Mucosa of descending colon (tissue), 3 donors: ENCODE results near the gene MED15. TPM values are rescaled to one million over a fixed set of nuclear protein-coding genes. Genes with fewer than 3 reads are reported as not detected.
"Not testable (repeated sequence)": the region's sequence is repeated elsewhere in the genome, so short reads cannot be mapped to it uniquely, and the experiment has no call there.

ENCODE experiments used
- ATAC-seq: fragments of 200-7000 bp; cut with Tn5 transposase; one replicate; pipeline ENCODE4 v1.9.1; 2020; ENCODE audit warnings: mild to moderate bottlenecking, moderate library complexity
- DNase-seq, 3 donors: peaks; one replicate each; pipeline ENCODE4 v3.0.0-alpha.2; 2020
- H3K36me3 ChIP-seq: fragments of 200-600 bp; one replicate; pipeline ENCODE4 v1.8.0; 2021; ENCODE audit warnings: low read depth, mild to moderate bottlenecking
- H3K4me1 ChIP-seq: fragments of 200-600 bp; one replicate; pipeline ENCODE4 v1.8.0; 2021; ENCODE audit warnings: low read depth, mild to moderate bottlenecking
- H3K4me3 ChIP-seq: fragments of 200-600 bp; one replicate; pipeline ENCODE4 v1.8.0; 2021; ENCODE audit warnings: mild to moderate bottlenecking
- H3K9me3 ChIP-seq: fragments of 200-600 bp; one replicate; pipeline ENCODE4 v1.8.0; 2021; ENCODE audit warnings: mild to moderate bottlenecking
- intact Hi-C, 2 donors: fragments of 100-400 bp; cut with DNase I in 1 of 2; cut with micrococcal nuclease in 1 of 2; formaldehyde crosslinking; loops; one replicate each; pipeline versions ENCODE4 v1.11.0 to v1.11.1; 2022; cut with DNase I, micrococcal nuclease
- total RNA-seq, 3 donors: library from RNA; stranded (reverse); fragmentation: NEBNext Ultra II Directional in 2 of 3; extraction: Animal tissue kit (Norgen Biotek cat#: 25700) in 2 of 3; gene quantifications; one replicate each; pipeline versions ENCODE4 v1.2.1 to v1.2.4, GENCODE V29; 2021 to 2023
- TF ChIP-seq, protein P1 (sequence below): fragments of 200-600 bp; IDR thresholded peaks from one replicate; pipeline ENCODE4 v1.8.0; 2022; ENCODE audit warnings: antibody characterized with exemption, mild to moderate bottlenecking
- donor health status: DM: no; HTN: no; CAD: no; lungs with moderate emphysema.
- donor health status: DM: no; HTN: no; CAD: no.
- donor health status: DM: no; HTN: yes; CAD: no.

Gene MED15
- total RNA-seq, 3 donors from 2014 or later = 99.9 to 125 (median 114) TPM

DNA sequence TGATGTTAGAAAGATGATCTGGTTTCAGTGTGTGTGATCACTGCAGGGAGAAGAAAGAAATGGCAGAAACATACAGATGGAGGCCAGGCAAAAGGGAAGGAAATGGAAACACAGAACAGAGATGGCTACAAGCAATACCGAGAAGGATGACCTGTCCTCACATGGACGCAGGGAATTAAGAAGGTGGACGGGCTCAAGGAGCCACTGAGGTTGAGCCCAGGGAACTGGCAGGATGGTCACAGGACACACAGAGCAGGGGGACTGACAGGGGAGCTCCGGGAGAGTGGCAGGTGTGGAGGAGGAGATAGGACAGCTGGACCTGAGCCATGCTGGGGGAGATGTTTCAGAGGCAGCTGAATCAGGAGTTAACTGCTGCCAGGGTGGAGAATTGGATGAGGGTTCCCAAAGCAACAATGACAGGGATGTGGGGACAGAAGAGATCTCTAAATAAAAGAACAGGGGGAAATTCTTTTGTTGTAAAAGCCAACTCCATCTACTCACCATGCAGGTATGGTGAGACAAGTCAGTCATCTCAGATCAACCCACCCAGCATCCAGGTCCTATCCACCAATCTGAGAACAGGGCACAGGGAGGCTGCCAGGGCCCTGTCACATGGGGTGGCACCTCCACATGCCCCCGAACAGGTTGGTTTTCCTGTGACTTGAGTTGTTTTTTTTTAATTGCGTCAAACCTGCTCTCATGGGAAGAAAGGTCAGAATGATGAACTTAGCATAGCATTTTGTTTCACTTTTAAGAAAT lies 38.1 kb upstream of the MED15 start:
- Histone ChIP-seq H3K4me3 (no peak overlapping the region), H3K36me3 (no peaks in the 10 kb centered on the region), H3K9me3 (no peaks in the 10 kb centered on the region), H3K4me1 (no peaks in the 10 kb centered on the region)
- intact Hi-C loops = no loop called here
- DNase-seq (no peak), ATAC-seq (no peak)
- TF ChIP-seq, protein P1, sequence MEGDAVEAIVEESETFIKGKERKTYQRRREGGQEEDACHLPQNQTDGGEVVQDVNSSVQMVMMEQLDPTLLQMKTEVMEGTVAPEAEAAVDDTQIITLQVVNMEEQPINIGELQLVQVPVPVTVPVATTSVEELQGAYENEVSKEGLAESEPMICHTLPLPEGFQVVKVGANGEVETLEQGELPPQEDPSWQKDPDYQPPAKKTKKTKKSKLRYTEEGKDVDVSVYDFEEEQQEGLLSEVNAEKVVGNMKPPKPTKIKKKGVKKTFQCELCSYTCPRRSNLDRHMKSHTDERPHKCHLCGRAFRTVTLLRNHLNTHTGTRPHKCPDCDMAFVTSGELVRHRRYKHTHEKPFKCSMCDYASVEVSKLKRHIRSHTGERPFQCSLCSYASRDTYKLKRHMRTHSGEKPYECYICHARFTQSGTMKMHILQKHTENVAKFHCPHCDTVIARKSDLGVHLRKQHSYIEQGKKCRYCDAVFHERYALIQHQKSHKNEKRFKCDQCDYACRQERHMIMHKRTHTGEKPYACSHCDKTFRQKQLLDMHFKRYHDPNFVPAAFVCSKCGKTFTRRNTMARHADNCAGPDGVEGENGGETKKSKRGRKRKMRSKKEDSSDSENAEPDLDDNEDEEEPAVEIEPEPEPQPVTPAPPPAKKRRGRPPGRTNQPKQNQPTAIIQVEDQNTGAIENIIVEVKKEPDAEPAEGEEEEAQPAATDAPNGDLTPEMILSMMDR = no peak

- H3K4me3 ChIP-seq, H3K36me3 ChIP-seq, H3K9me3 ChIP-seq, intact Hi-C loops, DNase-seq, H3K4me1 ChIP-seq, ATAC-seq: not testable (repeated sequence)
These were observed 36.9 kb upstream of the MED15 start for GRCh38 chr22:20470525-20470924.

- no peak for ATAC-seq
- intact Hi-C loops = no loop called here
- TF ChIP-seq, protein P1 = no peak
These were observed 36.1 kb upstream of the MED15 start for GRCh38 chr22:20471126-20471833.

DNA sequence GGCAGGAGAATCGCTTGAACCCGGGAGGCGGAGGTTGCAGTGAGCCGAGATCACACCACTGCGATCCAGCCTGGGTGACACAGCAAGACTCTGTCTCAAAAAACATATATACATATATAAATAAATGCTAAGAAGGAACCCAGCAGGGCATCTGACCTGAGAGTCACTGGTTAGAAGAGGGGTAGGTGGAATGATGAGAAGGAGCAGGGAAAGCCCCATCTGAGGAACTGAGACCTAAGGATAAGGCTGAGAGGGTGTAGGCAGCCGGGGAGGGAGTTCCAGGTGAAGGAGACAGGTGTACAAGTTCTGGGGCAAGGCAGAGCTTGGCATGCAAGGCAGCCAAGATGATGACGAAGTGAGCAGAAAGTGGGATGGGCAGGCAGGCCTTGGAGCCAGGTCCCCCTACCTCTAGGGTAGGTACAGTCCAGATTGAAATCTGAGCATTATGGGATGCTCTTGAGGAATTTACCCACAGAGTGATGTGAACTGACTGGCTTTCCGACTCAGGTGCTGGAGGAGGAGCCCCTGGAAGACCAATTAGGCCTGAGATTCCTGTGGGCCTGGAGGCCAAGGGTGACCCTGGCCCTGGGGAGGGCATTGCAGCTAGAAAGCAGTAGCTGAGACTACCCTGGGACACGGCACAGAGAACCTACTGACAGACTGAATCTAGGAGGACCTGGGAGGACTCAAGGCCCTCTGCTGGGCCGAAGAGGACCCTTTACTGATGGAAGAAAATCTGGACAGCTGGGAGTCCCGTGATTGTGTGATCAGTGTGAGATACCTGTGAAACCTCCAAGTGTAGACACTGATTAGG lies 34.6 kb upstream of the MED15 start:
- TF ChIP-seq, protein P1 = no peak
- DNase-seq = no peak
- H3K4me1 ChIP-seq = no peaks in the 10 kb centered on the region
- ATAC-seq = no peak
- no peaks in the 10 kb centered on the region for H3K36me3 ChIP-seq
- intact Hi-C loops = no loop called here
- no peak overlapping the region for H3K4me3 ChIP-seq
- H3K9me3 ChIP-seq = no peaks in the 10 kb centered on the region

More at GRCh38 chr22:20471126-20471833, 36.1 kb upstream of the MED15 start:
- Histone ChIP-seq H3K9me3 (no peaks in the 10 kb centered on the region), H3K4me1 (no peaks in the 10 kb centered on the region), H3K36me3 (no peaks in the 10 kb centered on the region), H3K4me3 (no peak overlapping the region)
- no peak for DNase-seq

DNA sequence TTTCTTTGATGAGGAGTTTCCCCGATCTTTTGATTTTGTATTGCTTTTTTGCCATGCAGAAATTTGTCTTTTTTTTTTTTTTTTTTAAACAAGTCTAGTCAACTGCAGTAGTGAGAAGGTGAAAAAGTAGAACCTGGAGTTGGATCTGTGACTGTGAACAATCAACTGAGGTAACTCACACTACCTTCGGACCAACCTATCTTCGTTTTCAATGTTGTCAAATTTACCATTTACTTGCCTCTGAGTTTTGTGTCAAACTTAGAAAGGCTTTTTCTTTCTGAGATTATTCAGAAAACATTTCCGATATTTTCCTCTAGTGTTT lies 32.3 kb upstream of the MED15 start:
- intact Hi-C loops = no loop called here
- Histone ChIP-seq H3K4me3 (no peak overlapping the region), H3K4me1 (no peaks in the 10 kb centered on the region), H3K9me3 (no peaks in the 10 kb centered on the region), H3K36me3 (no peaks in the 10 kb centered on the region)
- no peak for ATAC-seq
- TF ChIP-seq, protein P1 = no peak
- no peak for DNase-seq

DNA sequence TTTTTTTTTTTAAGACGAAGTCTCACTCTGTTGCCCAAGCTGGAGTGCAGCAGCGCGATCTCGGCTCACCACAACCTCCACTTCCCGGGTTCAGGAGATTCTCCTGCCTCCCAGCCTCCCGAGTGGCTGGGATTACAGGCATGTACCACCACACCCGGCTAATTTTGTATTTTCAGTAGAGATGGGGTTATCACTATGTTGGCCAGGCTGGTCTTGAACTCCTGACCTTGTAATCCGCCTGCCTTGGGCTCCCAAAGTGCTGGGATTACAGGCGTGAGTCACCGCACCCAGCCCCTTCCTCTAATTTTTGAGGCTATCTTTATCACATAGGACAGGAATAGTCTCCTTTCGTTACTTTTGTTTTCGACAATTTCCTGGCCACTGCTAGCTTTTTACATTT lies 31.8 kb upstream of the MED15 start:
- H3K4me3 ChIP-seq, ATAC-seq, DNase-seq, H3K9me3 ChIP-seq, intact Hi-C loops, H3K36me3 ChIP-seq, H3K4me1 ChIP-seq: not testable (repeated sequence)

GRCh38 chr22:20478059-20478458 lies 29.4 kb upstream of the MED15 start:
- ATAC-seq, H3K9me3 ChIP-seq, intact Hi-C loops, H3K36me3 ChIP-seq, H3K4me3 ChIP-seq, DNase-seq, H3K4me1 ChIP-seq: not testable (repeated sequence)
